ENCODE data around the gene SUMO3.

DNA sequence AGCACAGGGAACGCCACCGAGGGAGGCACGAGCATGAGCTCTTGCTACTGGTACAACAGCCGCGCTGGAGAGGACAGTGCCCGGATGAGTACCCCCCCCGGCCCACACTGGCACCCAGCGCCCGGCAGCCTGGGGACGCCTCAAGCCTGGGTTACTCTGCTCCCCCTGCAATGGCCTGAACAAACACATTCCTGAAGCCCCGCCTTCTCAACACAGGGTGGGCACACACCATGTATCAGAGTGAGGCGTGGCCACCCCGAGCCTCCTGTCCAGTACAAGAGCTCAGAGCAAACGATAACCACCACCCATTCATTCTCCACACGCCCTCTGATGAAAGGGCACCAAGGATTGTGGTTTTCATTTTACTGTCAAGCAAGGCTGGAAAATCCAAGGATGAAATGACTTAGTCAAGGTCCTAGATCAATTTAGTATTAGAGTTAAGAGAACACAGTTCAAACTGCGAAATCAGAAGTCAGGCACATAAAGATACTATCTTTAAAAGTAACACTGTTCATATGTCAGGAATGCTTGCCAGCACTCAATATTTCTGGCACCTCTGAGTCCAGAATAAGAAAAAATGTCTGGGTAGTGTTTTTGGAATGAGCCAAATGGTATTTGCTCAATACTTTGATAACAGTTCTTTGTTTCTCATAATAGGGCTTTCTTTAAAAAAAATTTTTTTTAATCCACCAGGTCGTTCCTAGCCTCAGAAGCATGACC is 38.3 kb downstream of the SUMO3 start:
- TF ChIP-seq POLR2A (IDR thresholded peaks at IDR 0.05) (no peak), POLR2AphosphoS5 (IDR thresholded peaks at IDR 0.05) (no peak), EP300 (IDR thresholded peaks at IDR 0.05; ENCODE audit: low read depth) (no peak)
- TF ChIP-seq, protein P1, sequence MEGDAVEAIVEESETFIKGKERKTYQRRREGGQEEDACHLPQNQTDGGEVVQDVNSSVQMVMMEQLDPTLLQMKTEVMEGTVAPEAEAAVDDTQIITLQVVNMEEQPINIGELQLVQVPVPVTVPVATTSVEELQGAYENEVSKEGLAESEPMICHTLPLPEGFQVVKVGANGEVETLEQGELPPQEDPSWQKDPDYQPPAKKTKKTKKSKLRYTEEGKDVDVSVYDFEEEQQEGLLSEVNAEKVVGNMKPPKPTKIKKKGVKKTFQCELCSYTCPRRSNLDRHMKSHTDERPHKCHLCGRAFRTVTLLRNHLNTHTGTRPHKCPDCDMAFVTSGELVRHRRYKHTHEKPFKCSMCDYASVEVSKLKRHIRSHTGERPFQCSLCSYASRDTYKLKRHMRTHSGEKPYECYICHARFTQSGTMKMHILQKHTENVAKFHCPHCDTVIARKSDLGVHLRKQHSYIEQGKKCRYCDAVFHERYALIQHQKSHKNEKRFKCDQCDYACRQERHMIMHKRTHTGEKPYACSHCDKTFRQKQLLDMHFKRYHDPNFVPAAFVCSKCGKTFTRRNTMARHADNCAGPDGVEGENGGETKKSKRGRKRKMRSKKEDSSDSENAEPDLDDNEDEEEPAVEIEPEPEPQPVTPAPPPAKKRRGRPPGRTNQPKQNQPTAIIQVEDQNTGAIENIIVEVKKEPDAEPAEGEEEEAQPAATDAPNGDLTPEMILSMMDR (IDR thresholded peaks at IDR 0.05): no peak
